Body of pancreas (tissue), 4 donors: Measurements from ENCODE around the gene USP7. TPM values are rescaled to one million over a fixed set of nuclear protein-coding genes. Genes with fewer than 3 reads are reported as not detected.
"Not testable (repeated sequence)": the region's sequence is repeated elsewhere in the genome, so short reads cannot be mapped to it uniquely, and the experiment has no call there.

Source experiments
- ATAC-seq: fragments of 150-250 bp; one replicate; pipeline ENCODE4 v1.9.1; 2016
- DNase-seq, 4 donors: peaks; one replicate each; pipeline ENCODE4 v3.0.0-alpha.2; 2019
- H3K27ac ChIP-seq, 4 donors: fragments of 200-600 bp; sonication (generic); 1 replicate in 3 of 4; 2 replicates in 1 of 4; pipeline versions ENCODE4 v1.5.1 to v1.6.1; 2016 to 2019; ENCODE audit warnings: mild to moderate bottlenecking in 1 of 4, mixed read lengths in 1 of 4, moderate library complexity in 1 of 4
- H3K27me3 ChIP-seq, 2 donors: fragments of 200-600 bp; sonication (generic); one replicate each; pipeline ENCODE4 v1.6.0; 2016; ENCODE audit warnings: mild to moderate bottlenecking in 1 of 2
- H3K36me3 ChIP-seq, 2 donors: fragments of 200-600 bp; sonication (generic); replicated peaks in 1 of 2; 2 replicates each; pipeline ENCODE4 v1.5.1; 2016; ENCODE audit warnings: low read depth in 2 of 2; ENCODE audit not compliant: insufficient read depth in 1 of 2
- H3K4me1 ChIP-seq: fragments of 200-600 bp; sonication (generic); one replicate; pipeline ENCODE4 v1.6.0; 2016
- H3K4me3 ChIP-seq, 2 donors: fragments of 200-600 bp; sonication (generic); 1 replicate in 1 of 2; 2 replicates in 1 of 2; pipeline ENCODE4 v1.5.1; 2016 to 2019
- H3K9me3 ChIP-seq, 3 donors: fragments of 200-600 bp; sonication (generic); 1 replicate in 2 of 3; 2 replicates in 1 of 3; pipeline ENCODE4 v1.5.1; 2016
- POLR2A ChIP-seq, 3 donors: fragments of 450-650 bp; IDR thresholded peaks; one replicate each; pipeline ENCODE4 v1.6.1; 2016; ENCODE audit warnings: antibody characterized with exemption in 3 of 3, mild to moderate bottlenecking in 2 of 3
- WGBS, 2 donors: methylation state at CpG; one replicate each; pipeline ENCODE4 v1.1.5; 2017; 5-methylcytosine and 5-hydroxymethylcytosine counted together
- intact Hi-C: fragments of 100-400 bp; cut with DNase I; formaldehyde crosslinking; loops from one replicate; pipeline ENCODE4 v1.15.1; 2023
- total RNA-seq, 2 donors: library from RNA; depleted of rRNA; stranded (reverse); fragments of >200 nt; gene quantifications; one replicate each; pipeline ENCODE4 v1.1.0, GENCODE V29; 2016
- TF ChIP-seq, protein P1 (sequence below), 7 experiments: fragments of 450-650 bp in 4 of 7; fragments of 200-600 bp in 3 of 7; sonication (generic) in 3 of 7; IDR thresholded peaks; one replicate each; pipeline ENCODE4 v1.5.1; 2016 to 2019; ENCODE audit warnings: antibody characterized with exemption in 7 of 7

Gene USP7
- total RNA-seq, 2 donors from 2014 or later, result 36.1 to 38.2 TPM

DNA sequence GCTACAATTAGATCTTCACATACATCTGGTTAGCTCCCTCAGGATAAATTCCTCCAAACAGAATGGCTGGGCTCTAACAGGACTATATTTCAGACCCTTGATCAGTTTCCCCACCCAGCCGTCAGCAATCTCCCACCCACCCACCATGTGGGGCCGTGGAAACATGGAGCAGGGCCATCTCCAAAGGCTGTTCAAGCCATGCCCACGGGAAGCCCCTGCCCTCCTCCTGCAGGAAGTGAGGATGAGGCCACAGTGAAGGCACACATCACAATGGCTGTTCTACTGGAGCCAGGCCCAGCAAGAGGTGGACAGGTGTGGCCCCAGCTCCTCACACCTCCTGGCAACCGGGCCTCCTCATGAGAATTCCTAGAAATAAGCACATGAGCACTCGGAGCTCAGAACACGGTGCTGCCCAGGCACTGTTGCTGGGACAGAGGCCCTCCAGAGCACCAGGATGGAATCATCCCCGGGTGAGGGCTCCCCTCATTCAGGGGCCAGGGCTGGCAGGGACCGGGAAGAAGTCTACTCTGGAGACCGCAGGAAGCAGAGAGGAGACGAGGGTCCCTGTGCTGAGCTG, 81.6 kb downstream of the USP7 start, which contains the start of gene LITAFD:
LITAFD (plus strand) TSS at position 311 of the 577 bp plus-strand sequence. CDS start 2,005 bp downstream, outside the sequence.
- intact Hi-C loops, result loop anchor here (5.0 to 10.0 kb wide), 2 partner anchors 225 to 317 kb away; no protein-coding TSS in a partner anchor
- H3K4me1 ChIP-seq, result peaks cover 29% of the 10 kb centered on the region
- H3K4me3 ChIP-seq, result no peak within 1 kb of the TSS
- H3K36me3 ChIP-seq, result no peaks in the 10 kb centered on the region
- DNase-seq (no peak), ATAC-seq (no peak)
- no peak for TF ChIP-seq POLR2A (IDR thresholded peaks at IDR 0.05)
- TF ChIP-seq, protein P1, sequence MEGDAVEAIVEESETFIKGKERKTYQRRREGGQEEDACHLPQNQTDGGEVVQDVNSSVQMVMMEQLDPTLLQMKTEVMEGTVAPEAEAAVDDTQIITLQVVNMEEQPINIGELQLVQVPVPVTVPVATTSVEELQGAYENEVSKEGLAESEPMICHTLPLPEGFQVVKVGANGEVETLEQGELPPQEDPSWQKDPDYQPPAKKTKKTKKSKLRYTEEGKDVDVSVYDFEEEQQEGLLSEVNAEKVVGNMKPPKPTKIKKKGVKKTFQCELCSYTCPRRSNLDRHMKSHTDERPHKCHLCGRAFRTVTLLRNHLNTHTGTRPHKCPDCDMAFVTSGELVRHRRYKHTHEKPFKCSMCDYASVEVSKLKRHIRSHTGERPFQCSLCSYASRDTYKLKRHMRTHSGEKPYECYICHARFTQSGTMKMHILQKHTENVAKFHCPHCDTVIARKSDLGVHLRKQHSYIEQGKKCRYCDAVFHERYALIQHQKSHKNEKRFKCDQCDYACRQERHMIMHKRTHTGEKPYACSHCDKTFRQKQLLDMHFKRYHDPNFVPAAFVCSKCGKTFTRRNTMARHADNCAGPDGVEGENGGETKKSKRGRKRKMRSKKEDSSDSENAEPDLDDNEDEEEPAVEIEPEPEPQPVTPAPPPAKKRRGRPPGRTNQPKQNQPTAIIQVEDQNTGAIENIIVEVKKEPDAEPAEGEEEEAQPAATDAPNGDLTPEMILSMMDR (IDR thresholded peaks at IDR 0.05), result no peak
- 60 to 70% methylated on average over 6 to 8 of the region's 10 CpGs for WGBS, 2 donors
- no peak within 1 kb of the TSS for H3K27ac ChIP-seq
- H3K9me3 ChIP-seq, result no peaks in the 10 kb centered on the region
- H3K27me3 ChIP-seq, result no peaks in the 10 kb centered on the region

DNA sequence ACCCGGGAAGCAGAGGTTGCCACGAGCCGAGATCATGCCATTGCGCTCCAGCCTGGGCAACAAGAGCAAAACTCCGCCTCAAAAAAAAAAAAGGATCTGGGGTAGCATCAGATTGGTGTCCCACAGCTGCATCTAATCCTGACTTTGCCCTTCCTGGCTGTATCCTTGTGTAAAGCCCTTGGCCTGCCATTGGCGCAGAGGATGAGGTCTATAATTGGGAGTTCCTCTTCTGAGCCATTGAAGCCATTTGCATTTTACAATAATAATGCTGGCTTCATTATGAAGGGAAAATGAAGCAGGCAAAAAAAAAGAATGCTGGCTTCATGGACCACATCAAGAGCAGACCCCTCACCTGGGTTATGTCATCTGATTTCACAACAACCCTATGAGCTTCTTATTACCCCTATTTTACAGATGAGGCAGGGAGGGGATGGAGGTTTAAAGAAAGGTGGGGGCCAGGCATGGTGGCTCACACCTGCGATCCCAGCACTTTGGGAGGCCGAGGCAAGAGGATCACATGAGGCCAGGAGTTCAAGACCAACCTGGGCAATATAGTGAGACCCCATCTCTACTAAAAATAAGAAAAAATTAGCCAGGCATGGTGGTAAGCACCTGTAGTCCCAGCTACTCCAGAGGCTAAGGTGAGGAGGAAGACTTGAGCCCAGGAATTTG, 82.7 kb downstream of the USP7 start:
- TF ChIP-seq POLR2A (IDR thresholded peaks at IDR 0.05), result no peak
- TF ChIP-seq, protein P1 (IDR thresholded peaks at IDR 0.05), result no peak
- Histone ChIP-seq H3K9me3 (no peaks in the 10 kb centered on the region), H3K4me3 (no peak overlapping the region), H3K4me1 (peaks cover 21% of the 10 kb centered on the region), H3K27ac (no peak overlapping the region), H3K36me3 (no peaks in the 10 kb centered on the region), H3K27me3 (no peaks in the 10 kb centered on the region)
- DNase-seq (no peak), ATAC-seq (no peak)
- intact Hi-C loops, result loop anchor here (5.0 to 10.0 kb wide), 2 partner anchors 224 to 316 kb away; no protein-coding TSS in a partner anchor
- 79 to 81% methylated on average over 8 of the region's 8 CpGs for WGBS, 2 donors

DNA sequence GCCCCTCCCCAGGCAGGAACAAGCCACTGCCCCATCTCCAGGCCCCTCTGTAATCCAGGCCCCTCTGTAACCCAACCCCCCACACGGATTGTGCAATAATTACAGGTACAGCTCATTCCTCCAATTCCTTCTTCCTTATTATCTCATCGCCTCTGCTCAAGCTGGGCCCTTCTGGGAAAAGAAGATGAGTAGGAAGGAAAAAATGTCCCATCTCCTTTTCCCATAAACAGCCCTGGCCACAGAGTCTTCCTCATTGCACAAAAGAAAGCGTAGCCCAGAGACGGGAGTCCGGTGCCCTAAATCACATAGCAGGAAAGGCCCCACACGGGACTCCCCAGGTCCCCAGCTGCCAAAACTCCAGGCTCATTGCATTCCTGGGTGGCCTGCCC, 85.2 kb downstream of the USP7 start:
- Histone ChIP-seq H3K27me3 (no peaks in the 10 kb centered on the region), H3K9me3 (no peaks in the 10 kb centered on the region), H3K4me1 (peaks cover 15% of the 10 kb centered on the region), H3K4me3 (no peak overlapping the region), H3K27ac (peak overlapping the region in 2 of 4 donors; percentile 56 to 70), H3K36me3 (no peaks in the 10 kb centered on the region)
- peak; percentile 34 for ATAC-seq
- TF ChIP-seq, protein P1 (IDR thresholded peaks at IDR 0.05), result no peak
- TF ChIP-seq POLR2A (IDR thresholded peaks at IDR 0.05), result no peak
- intact Hi-C loops, result loop anchor here (5.0 kb wide), 1 partner anchor 211 kb away; no protein-coding TSS in a partner anchor
- WGBS, 2 donors, result 58 to 63% methylated on average over 6 of the region's 6 CpGs
- DNase-seq, result peak in 1 of 4 donors; percentile 40

DNA sequence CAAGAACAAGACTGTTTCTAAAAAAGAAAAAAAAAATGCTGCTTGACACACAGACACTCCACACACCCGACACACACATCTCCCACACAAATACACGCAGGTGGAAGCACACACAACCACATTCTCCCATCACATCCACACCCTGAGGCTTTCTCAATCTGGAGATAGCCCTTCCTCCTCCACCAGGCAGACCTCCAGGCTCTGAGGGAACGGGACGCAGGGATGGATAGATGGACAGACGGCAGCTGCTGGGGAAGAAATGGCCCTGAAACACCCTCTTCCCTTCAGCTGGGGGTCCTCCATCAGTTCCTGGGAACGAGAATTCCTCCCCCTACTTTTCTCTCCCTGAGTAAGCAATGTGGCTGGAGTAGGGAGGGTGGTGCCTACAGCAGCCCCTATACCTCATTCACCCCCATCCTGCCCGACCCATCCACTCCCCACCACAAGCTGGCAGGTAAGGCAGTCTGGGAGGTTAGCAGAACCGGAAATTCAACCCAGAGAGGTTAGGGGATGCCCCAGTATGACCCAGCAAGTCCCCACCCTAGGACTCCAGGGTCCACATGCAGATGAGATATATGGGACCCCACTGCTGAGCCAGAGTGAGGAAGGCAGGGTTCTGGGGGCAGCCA, 85.7 kb downstream of the USP7 start:
- DNase-seq (no peak), ATAC-seq (peak; percentile 33)
- Histone ChIP-seq H3K9me3 (no peaks in the 10 kb centered on the region), H3K4me3 (no peak overlapping the region), H3K36me3 (no peaks in the 10 kb centered on the region), H3K27me3 (no peaks in the 10 kb centered on the region), H3K4me1 (peaks cover 15% of the 10 kb centered on the region), H3K27ac (peak overlapping the region in 2 of 4 donors; percentile 56 to 70)
- no peak for TF ChIP-seq POLR2A (IDR thresholded peaks at IDR 0.05)
- TF ChIP-seq, protein P1 (IDR thresholded peaks at IDR 0.05), result no peak
- intact Hi-C loops, result loop anchor here (5.0 kb wide), 1 partner anchor 211 kb away; no protein-coding TSS in a partner anchor
- WGBS, 2 donors, result 73 to 76% methylated on average over 7 to 8 of the region's 8 CpGs

DNA sequence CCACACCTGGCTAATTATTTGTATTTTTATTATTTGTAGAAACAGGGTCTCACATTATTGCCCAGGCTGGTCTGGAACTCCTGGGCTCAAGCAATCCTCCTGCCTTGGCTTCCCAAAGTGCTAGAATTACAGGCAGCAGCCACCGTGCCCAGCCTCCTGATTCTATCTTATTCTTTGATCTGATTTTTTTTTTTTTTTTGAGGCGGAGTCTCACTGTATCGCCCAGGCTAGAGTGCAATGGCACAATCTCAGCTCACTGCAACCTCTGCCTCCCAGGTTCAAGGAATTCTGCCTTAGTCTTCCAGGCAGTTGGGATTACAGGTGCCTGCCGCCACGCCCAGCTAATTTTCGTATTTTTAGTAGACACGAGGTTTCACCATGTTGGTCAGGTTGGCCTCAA, 88.4 kb downstream of the USP7 start:
- H3K27me3 ChIP-seq, H3K27ac ChIP-seq, H3K36me3 ChIP-seq, DNase-seq, ATAC-seq, H3K9me3 ChIP-seq, H3K4me3 ChIP-seq: not testable (repeated sequence)
- intact Hi-C loops, result loop anchor here (5.0 kb wide), 1 partner anchor 208 kb away; no protein-coding TSS in a partner anchor
- 73 to 91% methylated on average over 7 of the region's 7 CpGs for WGBS, 2 donors
- peaks cover 24% of the 10 kb centered on the region for H3K4me1 ChIP-seq
